ENCODE data around the gene HHLA2.

The HHLA2 gene

GRCh38 chr3:108300103-108300849 is 3.9 kb downstream of the HHLA2 start:
- DNase-seq (ENCODE audit: low spot score) = no peak
- no peak for FAIRE-seq

GRCh38 chr3:108301695-108302404 is 5.5 kb downstream of the HHLA2 start:
- no peak for FAIRE-seq
- no peak for DNase-seq (ENCODE audit: low spot score)

- no peak for FAIRE-seq
- DNase-seq (ENCODE audit: low spot score) = no peak
These were observed 6.2 kb downstream of the HHLA2 start for GRCh38 chr3:108302570-108302969.

GRCh38 chr3:108305484-108306172 is 9.3 kb downstream of the HHLA2 start:
- DNase-seq (ENCODE audit: low spot score) (peak; percentile 20), FAIRE-seq (peak; percentile 53)

- no peak for FAIRE-seq
- no peak for DNase-seq (ENCODE audit: low spot score)
These were observed 15.4 kb downstream of the HHLA2 start for GRCh38 chr3:108311797-108312196.

- FAIRE-seq (no peak), DNase-seq (ENCODE audit: low spot score) (no peak)
These were observed 16.3 kb downstream of the HHLA2 start for GRCh38 chr3:108312656-108313055.

GRCh38 chr3:108315767-108316301 is 19.5 kb downstream of the HHLA2 start:
- FAIRE-seq (no peak), DNase-seq (ENCODE audit: low spot score) (no peak)

- DNase-seq (ENCODE audit: low spot score) (no peak), FAIRE-seq (no peak)
These were observed 23.2 kb downstream of the HHLA2 start for GRCh38 chr3:108319428-108320082.

GRCh38 chr3:108320746-108321350 is 24.5 kb downstream of the HHLA2 start:
- DNase-seq (ENCODE audit: low spot score) (no peak), FAIRE-seq (no peak)

GRCh38 chr3:108322352-108322751 is 26.0 kb downstream of the HHLA2 start:
- FAIRE-seq = no peak
- no peak for DNase-seq (ENCODE audit: low spot score)

GRCh38 chr3:108324177-108324576 is 27.8 kb downstream of the HHLA2 start:
- no peak for DNase-seq (ENCODE audit: low spot score)
- no peak for FAIRE-seq

GRCh38 chr3:108327168-108327567 is 30.8 kb downstream of the HHLA2 start:
- DNase-seq (ENCODE audit: low spot score) (no peak), FAIRE-seq (no peak)

GRCh38 chr3:108328821-108329486 is 32.6 kb downstream of the HHLA2 start:
- FAIRE-seq = peak; percentile 27
- no peak for DNase-seq (ENCODE audit: low spot score)

- no peak for FAIRE-seq
- no peak for DNase-seq (ENCODE audit: low spot score)
These were observed 33.2 kb downstream of the HHLA2 start for GRCh38 chr3:108329508-108329907.

- DNase-seq (ENCODE audit: low spot score) = no peak
- no peak for FAIRE-seq
These were observed 33.6 kb downstream of the HHLA2 start for GRCh38 chr3:108329947-108330346.

- no peak for DNase-seq (ENCODE audit: low spot score)
- no peak for FAIRE-seq
These were observed 35.4 kb downstream of the HHLA2 start for GRCh38 chr3:108331792-108332191.

- DNase-seq (ENCODE audit: low spot score) (no peak), FAIRE-seq (peak; percentile 5)
These were observed 37.6 kb downstream of the HHLA2 start for GRCh38 chr3:108333961-108334360.

GRCh38 chr3:108334701-108335100 is 38.4 kb downstream of the HHLA2 start:
- DNase-seq (ENCODE audit: low spot score) = no peak
- FAIRE-seq = peak; percentile 23

GRCh38 chr3:108338901-108339545 is 42.7 kb downstream of the HHLA2 start:
- FAIRE-seq (no peak), DNase-seq (ENCODE audit: low spot score) (no peak)

GRCh38 chr3:108341911-108342310 is 45.6 kb downstream of the HHLA2 start:
- FAIRE-seq (no peak), DNase-seq (ENCODE audit: low spot score) (no peak)
